Sigmoid colon (tissue), 7 donors: Measurements from ENCODE around the gene LRP2BP. TPM values are rescaled to one million over a fixed set of nuclear protein-coding genes. Genes with fewer than 3 reads are reported as not detected.
"Not testable (repeated sequence)": the region's sequence is repeated elsewhere in the genome, so short reads cannot be mapped to it uniquely, and the experiment has no call there.

ENCODE experiments used
- DNase-seq: peaks from one replicate; pipeline ENCODE4 v3.0.0-alpha.2; 2019
- H3K27ac ChIP-seq, 4 donors: fragments of 200-600 bp; sonication (generic); one replicate each; pipeline ENCODE4 v1.5.1; 2016 to 2019; ENCODE audit warnings: mild to moderate bottlenecking in 1 of 4
- H3K27me3 ChIP-seq, 3 donors: fragments of 200-600 bp; sonication (generic); one replicate each; pipeline ENCODE4 v1.5.1; 2019; ENCODE audit warnings: mild to moderate bottlenecking in 1 of 3
- H3K36me3 ChIP-seq, 4 donors: fragments of 200-600 bp; sonication (generic); one replicate each; pipeline ENCODE4 v1.5.1; 2016 to 2019
- H3K4me1 ChIP-seq, 4 donors: fragments of 200-600 bp; sonication (generic); one replicate each; pipeline ENCODE4 v1.5.1; 2017 to 2019
- H3K4me3 ChIP-seq, 4 donors: fragments of 200-600 bp; sonication (generic); one replicate each; pipeline ENCODE4 v1.5.1; 2017 to 2019; ENCODE audit warnings: mild to moderate bottlenecking in 2 of 4, moderate library complexity in 1 of 4
- H3K9me3 ChIP-seq, 4 donors: fragments of 200-600 bp in 3 of 4; sonication (generic) in 3 of 4; one replicate each; pipeline versions ENCODE4 v1.5.1 to v1.6.1; 2013 to 2019
- CTCF ChIP-seq, 4 experiments: fragments of 450-650 bp in 3 of 4; fragments of 200-600 bp in 1 of 4; IDR thresholded peaks; one replicate each; pipeline ENCODE4 v1.5.1; 2016 to 2019; ENCODE audit warnings: antibody characterized with exemption in 4 of 4, mild to moderate bottlenecking in 3 of 4, moderate library complexity in 2 of 4
- EP300 ChIP-seq, 4 donors: sonication (generic); formaldehyde crosslinking; IDR thresholded peaks; one replicate each; pipeline ENCODE4 v1.6.1; 2017; ENCODE audit warnings: antibody characterized with exemption in 4 of 4
- POLR2A ChIP-seq, 2 donors: fragments of 450-650 bp; IDR thresholded peaks; one replicate each; pipeline ENCODE4 v1.6.1; 2016; ENCODE audit warnings: antibody characterized with exemption in 2 of 2, mild to moderate bottlenecking in 2 of 2, moderate library complexity in 2 of 2
- POLR2AphosphoS5 ChIP-seq, 4 donors: sonication (generic); formaldehyde crosslinking; IDR thresholded peaks; one replicate each; pipeline ENCODE4 v1.6.1; 2017; ENCODE audit warnings: antibody characterized with exemption in 4 of 4
- WGBS, 2 donors: extraction: QIAGEN DNeasy Blood & Tissue Kit; methylation state at CpG; one replicate each; pipeline ENCODE4 v1.1.7; 2013; 5-methylcytosine and 5-hydroxymethylcytosine counted together
- intact Hi-C: fragments of 100-400 bp; cut with DNase I; formaldehyde crosslinking; loops from one replicate; pipeline ENCODE4 v1.15.1; 2023
- polyA plus RNA-seq, 3 donors: library from polyadenylated mRNA; stranded (reverse); fragments of 200-250 nt; gene quantifications; one replicate each; pipeline ENCODE4 v1.2.3, GENCODE V29; 2013
- small RNA-seq, 3 donors: library from RNA; depleted of rRNA; stranded (forward); fragments of <200 nt; gene quantifications; one replicate each; pipeline ENCODE3, GENCODE V24; 2016
- total RNA-seq, 4 donors: library from RNA; depleted of rRNA; stranded (reverse); fragments of >200 nt; gene quantifications; one replicate each; pipeline ENCODE4 v1.1.0, GENCODE V29; 2016
- donor health status: healthy with polysubstance abuse.
- donor health status: Bipolar disorder and iron deficiency.
- donor health status: healthy.

Gene LRP2BP
- total and polyA plus RNA-seq, 7 donors, result 0.16 to 2.6 (median 1.8) TPM

GRCh38 chr4:185317880-185318279, 77.8 kb downstream of the LRP2BP start:
- Histone ChIP-seq H3K4me3 (no peak overlapping the region), H3K9me3 (no peaks in the 10 kb centered on the region), H3K27ac (no peak overlapping the region), H3K36me3 (peaks cover 0 to 23% (median 0%) of the 10 kb centered on the region in 4 donors), H3K4me1 (peaks cover 0 to 9% (median 1%) of the 10 kb centered on the region in 4 donors), H3K27me3 (no peaks in the 10 kb centered on the region)
- no peak for TF ChIP-seq CTCF (IDR thresholded peaks at IDR 0.05)
- TF ChIP-seq POLR2A (IDR thresholded peaks at IDR 0.05), result no peak
- no peak for TF ChIP-seq POLR2AphosphoS5 (IDR thresholded peaks at IDR 0.05)
- TF ChIP-seq EP300 (IDR thresholded peaks at IDR 0.05), result no peak
- 87 to 98% methylated on average over 1 of the region's 1 CpG for WGBS, 2 donors
- no peak for DNase-seq
- intact Hi-C loops, result no loop called here

- intact Hi-C loops, result not testable (repeated sequence)
- WGBS, 2 donors, result 79 to 98% methylated on average over 3 of the region's 3 CpGs
Measured at GRCh38 chr4:185317462-185317861, 78.3 kb downstream of the LRP2BP start.

More at GRCh38 chr4:185317462-185317861, 78.3 kb downstream of the LRP2BP start:
- peaks cover 0 to 27% (median 0%) of the 10 kb centered on the region in 4 donors for H3K36me3 ChIP-seq
- H3K4me1 ChIP-seq, H3K27ac ChIP-seq, H3K9me3 ChIP-seq, H3K4me3 ChIP-seq, DNase-seq, H3K27me3 ChIP-seq: not testable (repeated sequence)

Small RNAs within 50 kb of the gene (small RNA-seq; reads per million reads assigned to genes)
- 0 reads per million in 3 donors for gene RF00019

Other genes with a start within 250 kb of the LRP2BP start
- 10 to 100 TPM; 33.8 to 46.4 (median 37.3) TPM for gene CFAP97, start 191.9 kb downstream of the LRP2BP start, total RNA-seq
- 1 to 10 TPM; 4.4 to 8.3 (median 7.8) TPM for gene CFAP97, start 191.9 kb downstream of the LRP2BP start, polyA plus RNA-seq
- gene SNX25, start 186.3 kb downstream of the LRP2BP start, total RNA-seq, result 10 to 100 TPM; 22.7 to 40.5 (median 38.4) TPM
- 1 to 10 TPM; 2.5 to 7.7 (median 4.8) TPM for gene SNX25, start 186.3 kb downstream of the LRP2BP start, polyA plus RNA-seq
- gene ANKRD37, start 917 bp upstream of the LRP2BP start, total RNA-seq, result 10 to 100 TPM in 3 of 4 donors, 1 to 10 TPM in 1; 8.9 to 17.6 (median 11.5) TPM
- 10 to 100 TPM; 11.7 to 28.8 (median 16.9) TPM for gene ANKRD37, start 917 bp upstream of the LRP2BP start, polyA plus RNA-seq
- 10 to 100 TPM; 31.3 to 56.0 (median 48.6) TPM for gene UFSP2, start 30.0 kb upstream of the LRP2BP start, total RNA-seq
- gene UFSP2, start 30.0 kb upstream of the LRP2BP start, polyA plus RNA-seq, result 10 to 100 TPM; 15.0 to 19.1 (median 18.0) TPM
- gene CCDC110, start 75.8 kb upstream of the LRP2BP start, total RNA-seq, result 1 to 10 TPM; 1.6 to 9.3 (median 7.2) TPM
- 1 to 10 TPM in 1 of 3 donors, under 1 TPM in 2; 0.69 to 1.2 (median 0.82) TPM for gene CCDC110, start 75.8 kb upstream of the LRP2BP start, polyA plus RNA-seq
- gene PDLIM3, start 139.6 kb upstream of the LRP2BP start, total RNA-seq, result 100 to 1,000 TPM; 568 to 907 (median 820) TPM
- 10 to 100 TPM in 2 of 3 donors, 1 to 10 TPM in 1; 7.9 to 24.5 (median 17.4) TPM for gene PDLIM3, start 139.6 kb upstream of the LRP2BP start, polyA plus RNA-seq